ENCODE measurements around the gene CD72.
A peak's percentile ranks its signal among the peaks of the same experiment; 100 is the strongest.

The CD72 gene

DNA sequence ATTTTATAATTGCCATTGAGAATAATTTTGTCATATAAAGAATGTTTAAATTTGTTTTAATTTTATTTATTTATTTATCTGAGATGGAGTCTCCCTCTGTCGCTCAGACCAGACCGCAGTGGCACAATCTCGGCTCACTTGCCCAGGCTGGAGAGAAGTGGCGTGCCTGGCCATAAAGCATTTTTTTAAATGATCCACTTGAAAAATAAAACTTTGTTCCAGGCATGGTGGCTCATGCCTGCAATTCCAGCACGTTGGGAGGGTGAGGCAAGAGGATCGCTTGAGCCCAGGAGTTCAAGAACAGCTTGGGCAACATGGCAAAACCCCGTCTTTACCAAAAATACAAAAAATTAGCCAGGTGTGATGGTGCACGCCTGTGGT, 34.6 kb upstream of the CD72 start:
- Histone ChIP-seq H3K79me2 (ENCODE audit: control insufficient read depth, insufficient read depth, low read length, poor library complexity) (no peaks in the 10 kb centered on the region), H2AK5ac (ENCODE audit: low read length) (no peak overlapping the region), H2BK5ac (ENCODE audit: low read depth, low read length, poor library complexity) (no peak overlapping the region), H3K27ac (ENCODE audit: low read depth, low read length) (no peak overlapping the region), H4K8ac (ENCODE audit: low read depth, low read length) (no peak overlapping the region), H2BK120ac (ENCODE audit: insufficient read depth, low read length, poor library complexity) (no peak overlapping the region), H2AFZ (ENCODE audit: insufficient read depth, low read length, poor library complexity) (no peak overlapping the region), H3K4me1 (ENCODE audit: control insufficient read depth in 1 of 2, insufficient read depth in 2 of 2, low read length in 2 of 2) (peaks cover 10 to 11% of the 10 kb centered on the region in 2 experiments), H3K36me3 (ENCODE audit: control insufficient read depth in 1 of 2, insufficient read depth in 2 of 2, low read length in 2 of 2) (no peaks in the 10 kb centered on the region), H3K9ac (ENCODE audit: low read length) (no peak overlapping the region), H3K23ac (ENCODE audit: low read length) (no peak overlapping the region), H3K79me1 (ENCODE audit: low read length) (peaks cover 5% of the 10 kb centered on the region), H2BK12ac (ENCODE audit: low read length) (no peak overlapping the region), H4K91ac (ENCODE audit: low read depth, low read length) (no peak overlapping the region), H3K18ac (ENCODE audit: low read length) (no peak overlapping the region), H3K9me3 (ENCODE audit: insufficient read depth, low read depth, low read length) (no peaks in the 10 kb centered on the region), H3K14ac (ENCODE audit: low read length) (no peak overlapping the region), H3K4ac (ENCODE audit: low read depth, low read length) (no peak overlapping the region), H3K4me2 (ENCODE audit: low read length) (no peak overlapping the region), H3K4me3 (ENCODE audit: low read depth, low read length) (no peak overlapping the region), H3K27me3 (ENCODE audit: insufficient read depth, low read length) (no peaks in the 10 kb centered on the region), H4K12ac (ENCODE audit: low read depth, low read length) (no peak overlapping the region)
- DNase-seq: peak; percentile 51 to 75
- WGBS (ENCODE audit: extremely low coverage, insufficient coverage, insufficient read length): no CpG with 5 or more reads among the region's 8 CpGs

DNA sequence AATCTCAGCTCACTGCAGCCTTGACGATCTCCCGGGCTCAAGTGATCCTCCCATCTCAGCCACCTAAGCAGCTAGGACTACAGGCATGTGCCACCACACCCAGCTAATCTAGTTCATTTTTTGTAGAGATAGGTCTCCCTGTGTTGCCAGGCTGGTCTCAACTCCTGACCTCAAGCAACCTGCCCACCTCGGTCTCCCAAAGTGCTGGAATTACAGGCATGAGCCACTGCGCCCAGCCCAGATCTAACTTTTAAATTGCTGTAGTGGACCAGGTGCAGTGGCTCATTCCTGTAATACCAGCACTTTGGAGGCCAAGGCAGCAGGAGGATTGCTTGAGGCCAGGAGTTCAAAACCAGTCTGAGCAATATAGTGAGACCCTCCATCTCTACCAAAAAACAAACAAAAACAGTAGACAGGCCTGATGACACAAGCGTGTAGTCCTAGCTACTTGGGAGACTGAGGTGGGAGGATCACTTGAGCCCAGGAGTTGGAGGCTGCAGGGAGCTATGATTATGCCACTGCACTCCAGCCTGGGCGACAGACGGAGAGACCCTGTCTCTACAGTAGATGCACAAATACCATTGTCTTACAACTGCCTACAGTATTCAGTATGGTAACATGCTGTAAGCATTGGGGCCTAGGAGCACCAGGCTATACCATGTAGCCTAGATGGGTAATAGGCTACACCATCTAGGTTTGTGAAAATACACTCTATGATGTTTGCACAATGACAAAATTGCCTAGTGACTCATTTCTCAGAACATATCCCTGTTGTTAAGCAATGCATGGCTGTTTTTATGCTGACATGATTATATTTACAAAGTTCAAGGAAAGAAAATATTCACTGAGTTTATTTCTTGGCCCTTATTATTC, 34.0 kb upstream of the CD72 start:
- Histone ChIP-seq H3K36me3 (ENCODE audit: control insufficient read depth in 1 of 2, insufficient read depth in 2 of 2, low read length in 2 of 2) (no peaks in the 10 kb centered on the region), H3K4me2 (ENCODE audit: low read length) (no peak overlapping the region), H3K4ac (ENCODE audit: low read depth, low read length) (no peak overlapping the region), H3K23ac (ENCODE audit: low read length) (no peak overlapping the region), H3K9ac (ENCODE audit: low read length) (no peak overlapping the region), H3K4me3 (ENCODE audit: low read depth, low read length) (no peak overlapping the region), H3K9me3 (ENCODE audit: insufficient read depth, low read depth, low read length) (no peaks in the 10 kb centered on the region), H3K18ac (ENCODE audit: low read length) (no peak overlapping the region), H2BK12ac (ENCODE audit: low read length) (no peak overlapping the region), H3K27ac (ENCODE audit: low read depth, low read length) (no peak overlapping the region), H2BK120ac (ENCODE audit: insufficient read depth, low read length, poor library complexity) (no peak overlapping the region), H3K4me1 (ENCODE audit: control insufficient read depth in 1 of 2, insufficient read depth in 2 of 2, low read length in 2 of 2) (peaks cover 9 to 14% of the 10 kb centered on the region in 2 experiments), H4K8ac (ENCODE audit: low read depth, low read length) (no peak overlapping the region), H4K12ac (ENCODE audit: low read depth, low read length) (no peak overlapping the region), H2AFZ (ENCODE audit: insufficient read depth, low read length, poor library complexity) (no peak overlapping the region), H2AK5ac (ENCODE audit: low read length) (no peak overlapping the region), H3K79me2 (ENCODE audit: control insufficient read depth, insufficient read depth, low read length, poor library complexity) (no peaks in the 10 kb centered on the region), H3K79me1 (ENCODE audit: low read length) (peaks cover 2% of the 10 kb centered on the region), H3K27me3 (ENCODE audit: insufficient read depth, low read length) (no peaks in the 10 kb centered on the region), H4K91ac (ENCODE audit: low read depth, low read length) (no peak overlapping the region), H3K14ac (ENCODE audit: low read length) (no peak overlapping the region), H2BK5ac (ENCODE audit: low read depth, low read length, poor library complexity) (no peak overlapping the region)
- no CpG with 5 or more reads among the region's 7 CpGs for WGBS (ENCODE audit: extremely low coverage, insufficient coverage, insufficient read length)
- peak; percentile 95 to 97 for DNase-seq

DNA sequence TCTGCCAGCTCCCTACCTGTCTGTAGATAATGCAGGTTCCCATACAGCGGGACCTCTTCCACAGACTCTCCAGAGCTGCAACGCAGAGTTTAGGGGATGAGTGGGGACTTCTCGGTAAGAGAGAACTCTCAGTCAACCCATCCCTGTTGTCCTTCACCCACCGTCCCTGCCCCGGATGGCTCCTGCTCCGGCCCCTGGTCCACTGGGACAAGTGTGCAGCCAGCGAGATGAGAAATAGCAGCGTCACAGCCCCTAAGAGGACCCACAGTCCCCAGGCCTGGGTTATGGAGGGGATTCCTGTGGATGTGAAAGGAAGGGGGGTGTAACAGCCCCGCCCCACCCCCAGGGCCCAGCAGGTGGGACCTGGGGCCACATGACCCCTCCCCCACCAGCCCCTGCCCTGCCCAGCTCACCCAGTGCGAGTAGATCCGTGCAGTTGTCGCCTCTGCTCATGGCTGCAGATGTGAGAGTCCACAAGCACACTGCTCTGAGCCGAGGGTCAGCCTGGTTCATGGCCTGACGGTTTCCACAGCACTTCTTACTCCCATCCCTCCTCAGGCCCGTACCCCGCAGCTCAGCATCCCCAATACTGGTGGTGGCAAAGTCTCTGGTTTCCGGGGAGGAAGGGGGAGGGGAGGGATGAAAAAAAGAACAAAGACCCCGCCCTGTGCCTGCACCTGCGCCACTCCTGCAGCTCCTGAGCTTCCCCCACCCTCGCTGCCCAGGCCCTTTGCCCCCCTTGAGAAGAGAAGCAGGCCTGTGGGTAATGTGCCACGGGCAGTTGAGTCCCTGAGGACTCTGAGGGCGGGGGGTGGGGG, 32.3 kb upstream of the CD72 start, which contains the start of gene SIT1:
SIT1 (minus strand) TSS at position 591 of the 818 bp plus-strand sequence; CDS start at position 513, 78 bp downstream.
- no peak within 1 kb of the TSS for H3K18ac ChIP-seq (ENCODE audit: low read length)
- H3K36me3 ChIP-seq (ENCODE audit: control insufficient read depth in 1 of 2, insufficient read depth in 2 of 2, low read length in 2 of 2): no peaks in the 10 kb centered on the region
- no peak within 1 kb of the TSS for H2BK120ac ChIP-seq (ENCODE audit: insufficient read depth, low read length, poor library complexity)
- H4K91ac ChIP-seq (ENCODE audit: low read depth, low read length): no peak within 1 kb of the TSS
- H3K4ac ChIP-seq (ENCODE audit: low read depth, low read length): no peak within 1 kb of the TSS
- H2BK5ac ChIP-seq (ENCODE audit: low read depth, low read length, poor library complexity): no peak within 1 kb of the TSS
- DNase-seq: no peak
- H3K79me2 ChIP-seq (ENCODE audit: control insufficient read depth, insufficient read depth, low read length, poor library complexity): peaks cover 2% of the 10 kb centered on the region
- H2AFZ ChIP-seq (ENCODE audit: insufficient read depth, low read length, poor library complexity): no peak within 1 kb of the TSS
- H3K27me3 ChIP-seq (ENCODE audit: insufficient read depth, low read length): no peaks in the 10 kb centered on the region
- H3K79me1 ChIP-seq (ENCODE audit: low read length): peaks cover 9% of the 10 kb centered on the region
- no peak within 1 kb of the TSS for H3K23ac ChIP-seq (ENCODE audit: low read length)
- H3K27ac ChIP-seq (ENCODE audit: low read depth, low read length): no peak within 1 kb of the TSS
- no peak within 1 kb of the TSS for H2AK5ac ChIP-seq (ENCODE audit: low read length)
- H4K8ac ChIP-seq (ENCODE audit: low read depth, low read length): peak within 1 kb of the TSS; percentile 59
- no CpG with 5 or more reads among the region's 22 CpGs for WGBS (ENCODE audit: extremely low coverage, insufficient coverage, insufficient read length)
- H3K9me3 ChIP-seq (ENCODE audit: insufficient read depth, low read depth, low read length): no peaks in the 10 kb centered on the region
- H2BK12ac ChIP-seq (ENCODE audit: low read length): no peak within 1 kb of the TSS
- H3K4me2 ChIP-seq (ENCODE audit: low read length): no peak within 1 kb of the TSS
- H3K4me1 ChIP-seq (ENCODE audit: control insufficient read depth in 1 of 2, insufficient read depth in 2 of 2, low read length in 2 of 2): peaks cover 8 to 21% of the 10 kb centered on the region in 2 experiments
- no peak within 1 kb of the TSS for H3K9ac ChIP-seq (ENCODE audit: low read length)
- H4K12ac ChIP-seq (ENCODE audit: low read depth, low read length): no peak within 1 kb of the TSS
- H3K4me3 ChIP-seq (ENCODE audit: low read depth, low read length): no peak within 1 kb of the TSS
- peak within 1 kb of the TSS; percentile 34 for H3K14ac ChIP-seq (ENCODE audit: low read length)

DNA sequence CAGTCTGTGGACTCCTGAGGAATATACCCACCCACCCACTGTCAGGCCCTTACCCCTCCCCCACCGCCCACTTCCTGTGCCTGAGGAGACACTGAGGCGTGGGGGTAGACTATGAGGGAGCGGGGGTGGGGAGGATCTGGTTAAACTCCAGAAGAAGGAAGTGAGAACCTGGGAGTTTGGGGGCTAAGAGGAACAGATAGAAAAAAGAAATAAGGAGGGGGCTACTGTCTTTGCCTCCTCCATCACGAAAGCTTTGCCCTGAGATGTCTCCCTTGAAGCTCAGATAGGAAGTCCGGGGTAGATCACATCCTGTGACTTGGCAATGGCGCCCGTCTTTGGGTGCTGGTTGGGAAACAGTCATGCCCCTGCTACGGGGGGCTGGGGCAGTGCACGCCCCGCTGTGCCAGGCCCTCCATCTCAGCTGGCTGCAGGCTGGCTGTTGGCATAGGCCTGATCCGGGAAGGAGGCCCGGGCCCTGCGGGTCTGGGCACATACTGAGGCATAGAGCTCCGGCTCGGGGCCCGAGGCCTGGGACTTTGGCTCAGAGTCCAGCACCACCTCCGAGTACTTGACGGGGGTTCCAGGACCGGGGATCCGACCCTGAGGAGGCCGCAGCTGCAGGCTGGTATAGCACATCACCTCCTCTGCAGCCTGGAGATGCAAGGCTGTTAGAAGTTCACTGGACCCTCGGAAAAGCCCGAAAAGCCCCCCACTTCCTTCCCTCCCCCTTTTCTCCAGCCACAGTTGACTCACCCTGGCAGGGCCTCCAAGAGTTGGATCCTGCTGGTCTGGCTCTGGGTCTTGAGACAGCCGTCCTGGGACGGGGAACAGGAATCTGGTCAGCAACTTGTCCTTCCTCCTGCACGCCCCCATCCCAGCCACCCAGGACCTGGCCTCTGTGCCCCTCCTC, 31.5 kb upstream of the CD72 start:
- Histone ChIP-seq H3K4me1 (ENCODE audit: control insufficient read depth in 1 of 2, insufficient read depth in 2 of 2, low read length in 2 of 2) (peaks cover 8 to 21% of the 10 kb centered on the region in 2 experiments), H4K8ac (ENCODE audit: low read depth, low read length) (peak overlapping the region; percentile 59), H3K4me3 (ENCODE audit: low read depth, low read length) (no peak overlapping the region), H3K79me1 (ENCODE audit: low read length) (peaks cover 9% of the 10 kb centered on the region), H2BK5ac (ENCODE audit: low read depth, low read length, poor library complexity) (no peak overlapping the region), H2AFZ (ENCODE audit: insufficient read depth, low read length, poor library complexity) (no peak overlapping the region), H3K79me2 (ENCODE audit: control insufficient read depth, insufficient read depth, low read length, poor library complexity) (peaks cover 2% of the 10 kb centered on the region), H3K4me2 (ENCODE audit: low read length) (no peak overlapping the region), H2AK5ac (ENCODE audit: low read length) (no peak overlapping the region), H3K18ac (ENCODE audit: low read length) (no peak overlapping the region), H2BK120ac (ENCODE audit: insufficient read depth, low read length, poor library complexity) (no peak overlapping the region), H3K23ac (ENCODE audit: low read length) (no peak overlapping the region), H4K12ac (ENCODE audit: low read depth, low read length) (no peak overlapping the region), H3K4ac (ENCODE audit: low read depth, low read length) (no peak overlapping the region), H2BK12ac (ENCODE audit: low read length) (no peak overlapping the region), H3K27me3 (ENCODE audit: insufficient read depth, low read length) (no peaks in the 10 kb centered on the region), H3K36me3 (ENCODE audit: control insufficient read depth in 1 of 2, insufficient read depth in 2 of 2, low read length in 2 of 2) (no peaks in the 10 kb centered on the region), H4K91ac (ENCODE audit: low read depth, low read length) (no peak overlapping the region), H3K27ac (ENCODE audit: low read depth, low read length) (no peak overlapping the region), H3K14ac (ENCODE audit: low read length) (peak overlapping the region; percentile 34), H3K9ac (ENCODE audit: low read length) (no peak overlapping the region), H3K9me3 (ENCODE audit: insufficient read depth, low read depth, low read length) (no peaks in the 10 kb centered on the region)
- DNase-seq: no peak
- no CpG with 5 or more reads among the region's 26 CpGs for WGBS (ENCODE audit: extremely low coverage, insufficient coverage, insufficient read length)

All from trophoblast cell (in vitro differentiated cells and primary cell).